GM20000 (cell line): Measurements from ENCODE around the gene CDKL4.
"Not testable (repeated sequence)": the region's sequence is repeated elsewhere in the genome, so short reads cannot be mapped to it uniquely, and the experiment has no call there.

Experiments used
- DNase-seq: peaks from one replicate; pipeline ENCODE4 v3.0.0; 2012; ENCODE audit warnings: low spot score
- CTCF ChIP-seq: IDR thresholded peaks from 2 replicates; pipeline ENCODE4 v1.5.1; 2012; ENCODE audit warnings: mild to moderate bottlenecking, control low read depth; ENCODE audit errors: extremely low read depth, missing control alignments

The CDKL4 gene

GRCh38 chr2:39158351-39158750 lies 85.4 kb downstream of the CDKL4 start:
- no peak for TF ChIP-seq CTCF
- no peak for DNase-seq

GRCh38 chr2:39156846-39157245 lies 86.9 kb downstream of the CDKL4 start:
- DNase-seq = no peak
- no peak for TF ChIP-seq CTCF

- DNase-seq = no peak
- TF ChIP-seq CTCF = no peak
These were observed 87.7 kb downstream of the CDKL4 start for GRCh38 chr2:39156107-39156506.

GRCh38 chr2:39155573-39155972 lies 88.2 kb downstream of the CDKL4 start:
- DNase-seq = not testable (repeated sequence)

GRCh38 chr2:39154944-39155343 lies 88.8 kb downstream of the CDKL4 start:
- no peak for TF ChIP-seq CTCF
- no peak for DNase-seq

GRCh38 chr2:39153312-39153711 lies 90.5 kb downstream of the CDKL4 start:
- TF ChIP-seq CTCF = no peak

GRCh38 chr2:39152504-39152903 lies 91.3 kb downstream of the CDKL4 start:
- no peak for DNase-seq
- TF ChIP-seq CTCF = no peak

More at GRCh38 chr2:39153312-39153711, 90.5 kb downstream of the CDKL4 start:
- no peak for DNase-seq

GRCh38 chr2:39150890-39151497 lies 92.8 kb downstream of the CDKL4 start:
- TF ChIP-seq CTCF = no peak
- DNase-seq = no peak
